ENCODE data around the gene ACBD6. TPM values are rescaled to one million over a fixed set of nuclear protein-coding genes. Genes with fewer than 3 reads are reported as not detected.

ACBD6 gene
- total and polyA plus RNA-seq, 12 donors, result 16.2 to 30.0 (median 21.0) TPM

DNA sequence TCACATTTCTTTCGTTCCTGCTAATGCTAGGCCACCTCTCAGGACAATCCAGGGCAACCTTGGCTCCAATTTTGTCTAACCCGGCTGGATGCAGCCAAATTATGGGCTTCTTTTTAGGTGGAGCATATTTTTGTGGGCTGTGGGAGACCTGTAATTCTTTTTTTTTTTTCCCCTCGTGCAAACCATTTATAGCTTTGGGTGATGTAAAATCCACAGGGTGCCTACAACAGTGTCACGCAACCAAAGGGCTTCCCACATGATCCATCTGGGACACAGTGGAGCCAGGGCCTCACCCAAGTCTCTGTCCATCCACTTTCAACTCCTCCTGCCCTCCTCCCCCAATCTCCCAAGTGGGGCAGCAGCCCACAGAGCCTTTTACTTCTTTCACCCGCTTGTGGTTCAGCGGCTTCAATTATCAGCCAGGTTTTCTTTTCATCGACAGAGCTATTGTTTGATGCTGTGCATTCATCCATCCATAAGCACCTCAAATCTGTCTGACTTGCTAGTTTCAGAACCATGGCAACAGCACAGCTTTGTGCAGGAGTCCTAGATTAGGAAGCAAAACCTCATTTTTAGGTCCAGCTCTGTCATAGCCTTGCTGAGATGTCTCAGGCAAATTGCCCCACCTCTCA is 46.4 kb upstream of the ACBD6 start:
- Histone ChIP-seq H3K4me1 (peaks cover 0 to 39% (median 9%) of the 10 kb centered on the region in 9 donors), H3K27ac (peak overlapping the region in 2 of 10 donors; percentile 54 to 73), H3K27me3 (no peaks in the 10 kb centered on the region), H3K9me3 (no peaks in the 10 kb centered on the region), H3K4me3 (no peak overlapping the region), H3K36me3 (no peaks in the 10 kb centered on the region)
- ATAC-seq, result no peak
- DNase-seq, result no peak
- no peak for TF ChIP-seq CTCF (IDR thresholded peaks at IDR 0.05)
- WGBS, 2 donors, result 90 to 92% methylated on average over 7 of the region's 7 CpGs
- intact Hi-C loops (cut with DNase I), result loop anchor here in 1 of 10 donors (10.0 kb wide), 1 partner anchor 66 kb away; no protein-coding TSS in a partner anchor

DNA sequence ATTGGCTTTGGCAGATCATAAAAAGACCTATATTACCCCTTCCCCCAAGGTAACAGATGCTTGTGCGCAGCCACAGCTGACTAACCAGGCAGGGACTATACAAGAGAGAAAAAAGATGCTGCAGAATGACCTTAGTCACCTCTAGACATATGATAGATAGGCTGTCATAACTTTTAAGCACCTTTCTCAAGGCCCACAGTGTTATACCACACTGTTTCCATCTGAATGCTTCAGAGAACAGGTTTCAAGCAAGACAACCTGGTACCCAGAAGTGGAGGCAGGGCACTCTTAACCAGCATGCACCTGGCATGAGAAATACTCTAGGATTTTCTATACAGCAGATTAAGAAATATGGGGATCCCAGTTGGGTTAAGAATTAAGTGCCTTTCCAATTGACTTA is 43.6 kb upstream of the ACBD6 start:
- DNase-seq (no peak), ATAC-seq (no peak)
- peak overlapping the region in 5 of 10 donors; percentile 54 to 78 (median 72) for H3K27ac ChIP-seq
- intact Hi-C loops (cut with DNase I), result loop anchor here in 2 of 10 donors (2.0 to 10.0 kb wide), 2 partner anchors 17 to 69 kb away; no protein-coding TSS in a partner anchor
- no peak overlapping the region for H3K4me3 ChIP-seq
- H3K9me3 ChIP-seq, result no peaks in the 10 kb centered on the region
- no peaks in the 10 kb centered on the region for H3K36me3 ChIP-seq
- H3K27me3 ChIP-seq, result no peaks in the 10 kb centered on the region
- H3K4me1 ChIP-seq, result peaks cover 7 to 48% (median 32%) of the 10 kb centered on the region in 9 donors
- no peak for TF ChIP-seq CTCF (IDR thresholded peaks at IDR 0.05)
- 100% methylated on average over 1 of the region's 1 CpG for WGBS, 2 donors

- intact Hi-C loops (cut with DNase I), result loop anchor here in 1 of 10 donors (10.0 kb wide), 1 partner anchor 71 kb away; no protein-coding TSS in a partner anchor
- 73 to 79% methylated on average over 4 of the region's 4 CpGs for WGBS, 2 donors
- no peaks in the 10 kb centered on the region for H3K27me3 ChIP-seq
- no peaks in the 10 kb centered on the region for H3K36me3 ChIP-seq
- H3K9me3 ChIP-seq, result no peaks in the 10 kb centered on the region
- H3K4me3 ChIP-seq, result no peak overlapping the region
- DNase-seq, result no peak
- no peak for TF ChIP-seq CTCF (IDR thresholded peaks at IDR 0.05)
- no peak for ATAC-seq
- peak overlapping the region in 8 of 10 donors; percentile 25 to 86 (median 61) for H3K27ac ChIP-seq
- peaks cover 11 to 65% (median 36%) of the 10 kb centered on the region in 9 donors for H3K4me1 ChIP-seq
These were observed 41.7 kb upstream of the ACBD6 start for GRCh38 chr1:180544050-180544449.

GRCh38 chr1:180542838-180543145 is 40.4 kb upstream of the ACBD6 start:
- H3K27me3 ChIP-seq, result no peaks in the 10 kb centered on the region
- peak overlapping the region; percentile 41 to 90 (median 80) for H3K27ac ChIP-seq
- WGBS, 2 donors, result 14% methylated on average over 2 of the region's 2 CpGs
- DNase-seq (no peak), ATAC-seq (peak in 1 of 8 donors; percentile 23)
- H3K9me3 ChIP-seq, result no peaks in the 10 kb centered on the region
- no peak for TF ChIP-seq CTCF (IDR thresholded peaks at IDR 0.05)
- intact Hi-C loops (cut with DNase I), result loop anchor here in 1 of 10 donors (10.0 kb wide), 1 partner anchor 72 kb away; no protein-coding TSS in a partner anchor
- peaks cover 11 to 70% (median 36%) of the 10 kb centered on the region in 9 donors for H3K4me1 ChIP-seq
- H3K4me3 ChIP-seq, result no peak overlapping the region
- H3K36me3 ChIP-seq, result no peaks in the 10 kb centered on the region
